ENCODE results near the gene THBS2.

GRCh38 chr6:169255643-169256042 lies 2.0 kb upstream of the THBS2 start:
- TF ChIP-seq CTCF (conservative IDR thresholded peaks at IDR 0.05; ENCODE audit: low read length) (no peak), EZH2phosphoT487 (IDR thresholded peaks at IDR 0.05; ENCODE audit: borderline replicate concordance) (no peak)
